ENCODE results near the gene HS3ST4.
"Not testable (repeated sequence)": the region's sequence is repeated elsewhere in the genome, so short reads cannot be mapped to it uniquely, and the experiment has no call there.

Gene HS3ST4

DNA sequence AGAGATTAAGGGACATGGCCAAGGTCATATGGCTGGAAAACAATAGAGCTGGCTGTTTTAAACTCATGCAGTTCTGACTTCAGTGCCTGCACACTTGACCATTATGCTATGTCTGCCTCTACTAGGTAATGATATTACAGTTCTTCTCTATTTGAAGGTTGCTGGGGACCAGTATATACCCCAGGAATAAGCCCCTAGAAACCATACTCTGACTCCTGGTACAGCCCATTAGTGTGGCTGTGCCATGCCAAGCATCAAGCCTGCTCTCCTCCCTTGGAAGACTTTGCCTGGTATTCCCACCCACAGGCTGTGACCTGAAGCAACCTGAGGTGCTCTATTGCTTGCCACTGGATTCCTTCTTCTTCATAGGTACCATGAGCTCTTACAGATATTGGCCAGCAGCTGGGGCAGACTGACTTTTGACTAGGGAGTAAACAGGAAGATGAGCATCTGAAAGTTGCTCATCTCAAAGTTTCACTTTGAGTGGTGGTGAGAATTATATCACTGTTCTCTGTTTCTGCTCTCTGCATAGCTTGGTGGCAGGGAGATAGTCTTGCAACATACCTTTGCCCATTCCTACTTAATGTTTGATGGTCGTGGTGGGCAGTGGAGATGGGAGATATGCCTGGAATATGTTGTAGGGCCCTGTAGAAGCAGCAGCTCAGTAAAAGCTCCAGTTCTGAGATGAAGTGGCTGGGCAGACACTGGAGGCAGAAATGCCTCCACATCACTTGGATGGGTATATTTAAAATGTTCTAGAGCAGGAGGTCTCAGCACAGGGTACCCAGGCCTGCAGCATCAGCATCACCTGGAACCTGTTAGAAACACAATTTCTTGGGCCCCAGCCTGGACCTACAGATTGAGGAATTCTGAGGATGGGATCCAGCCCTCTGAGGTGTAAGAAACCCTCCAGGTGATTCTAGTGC is 274.7 kb downstream of the HS3ST4 start:
- DNase-seq (ENCODE audit: low read depth in 2 of 2, low spot score in 1 of 2), result no peak

DNA sequence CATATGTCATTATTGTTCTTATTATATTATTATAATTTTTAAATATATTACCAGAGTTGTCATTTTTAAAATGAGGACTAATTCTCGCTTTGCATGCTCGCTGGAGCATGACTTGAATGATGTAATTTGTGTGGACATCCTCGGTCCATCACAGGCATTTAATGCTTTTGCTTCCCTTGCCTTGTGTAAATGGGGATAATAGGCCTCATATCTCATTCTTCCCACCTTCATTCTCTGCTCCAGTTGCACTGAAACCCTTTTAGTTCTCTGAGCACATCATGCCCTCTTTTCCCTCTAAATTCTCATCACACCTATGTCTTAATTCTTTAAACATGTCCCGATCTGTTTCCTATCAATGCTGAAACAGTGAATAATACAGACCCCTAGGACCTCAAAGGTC is 285.4 kb downstream of the HS3ST4 start:
- DNase-seq (ENCODE audit: low read depth in 2 of 2, low spot score in 1 of 2), result no peak

DNA sequence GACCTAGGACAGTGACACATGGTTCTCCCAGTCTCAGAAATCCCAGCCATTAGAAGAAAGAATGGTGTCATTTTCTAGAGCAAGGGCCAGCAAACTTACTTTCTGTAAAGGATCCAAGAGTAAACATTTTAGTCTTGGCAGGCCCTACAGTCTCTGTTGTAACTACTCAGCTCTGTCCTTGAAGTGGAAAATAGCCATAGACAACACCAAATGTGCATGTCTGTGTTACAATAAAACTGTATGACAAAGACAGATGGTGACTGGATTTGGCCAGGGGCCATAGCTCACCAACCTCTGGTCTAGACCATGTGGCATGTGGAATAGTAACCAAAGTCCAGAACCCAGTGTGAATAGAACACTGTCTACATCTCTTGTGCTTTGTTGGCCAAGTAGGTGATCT is 286.5 kb downstream of the HS3ST4 start:
- DNase-seq (ENCODE audit: low read depth in 2 of 2, low spot score in 1 of 2), result no peak

DNA sequence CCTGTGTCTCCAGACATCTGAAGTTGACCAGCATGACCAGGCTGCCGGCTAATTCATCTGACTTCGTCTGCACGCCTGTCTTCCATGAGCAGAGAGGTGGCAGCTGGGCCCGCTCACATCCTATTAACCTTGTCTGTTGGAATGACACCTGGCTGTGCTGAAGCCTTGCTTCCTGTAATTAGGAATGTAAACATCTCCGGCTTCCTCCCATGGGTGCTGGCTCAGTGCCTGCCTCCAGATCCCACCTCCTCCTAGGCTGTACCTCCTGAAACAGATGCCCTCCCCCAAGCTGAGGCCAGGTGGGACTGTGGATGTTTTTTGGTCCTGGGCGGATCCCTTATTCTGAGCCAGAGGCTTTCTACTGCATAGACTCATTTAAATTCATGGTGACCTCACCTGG is 296.3 kb downstream of the HS3ST4 start:
- no peak for DNase-seq (ENCODE audit: low read depth in 2 of 2, low spot score in 1 of 2)

DNA sequence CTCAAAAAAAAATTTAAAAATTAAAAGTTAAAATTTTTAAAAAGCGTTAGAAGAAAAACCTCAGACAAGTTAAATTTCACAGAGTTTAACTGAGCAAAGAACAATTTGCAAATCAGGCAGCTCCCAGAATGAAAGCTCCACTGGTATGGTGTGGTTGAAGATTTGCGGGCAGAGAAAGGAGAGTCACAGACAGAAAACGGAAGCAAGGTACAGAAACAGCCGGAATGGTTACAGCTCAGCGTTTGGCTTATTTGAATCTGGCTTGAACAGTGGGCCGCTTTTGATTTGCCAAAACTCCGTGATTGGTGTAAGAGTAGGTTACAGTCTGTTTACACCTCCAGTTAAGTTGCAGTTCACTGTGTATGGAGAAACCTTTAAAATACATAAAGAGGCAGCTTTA is 297.1 kb downstream of the HS3ST4 start:
- DNase-seq (ENCODE audit: low read depth in 2 of 2, low spot score in 1 of 2), result no peak

DNA sequence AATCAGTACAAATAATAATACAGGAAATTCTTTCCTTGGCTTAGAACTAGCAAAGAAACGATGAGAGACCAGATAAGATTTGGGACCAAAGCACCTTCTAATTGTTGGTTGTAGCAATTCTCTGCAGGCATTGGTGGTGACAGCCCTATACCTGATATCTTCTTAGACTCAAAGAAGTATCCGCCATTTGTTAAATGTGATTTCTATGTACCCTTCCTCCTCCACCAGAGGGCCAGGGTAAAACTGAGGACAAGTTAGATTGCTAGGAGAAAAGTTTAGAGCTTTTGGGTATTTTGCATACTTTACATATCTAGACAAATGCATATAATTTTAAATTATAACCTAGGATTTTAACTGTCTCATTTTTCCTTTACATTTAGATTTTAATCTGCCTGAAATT is 304.3 kb downstream of the HS3ST4 start:
- no peak for DNase-seq (ENCODE audit: low read depth in 2 of 2, low spot score in 1 of 2)

DNA sequence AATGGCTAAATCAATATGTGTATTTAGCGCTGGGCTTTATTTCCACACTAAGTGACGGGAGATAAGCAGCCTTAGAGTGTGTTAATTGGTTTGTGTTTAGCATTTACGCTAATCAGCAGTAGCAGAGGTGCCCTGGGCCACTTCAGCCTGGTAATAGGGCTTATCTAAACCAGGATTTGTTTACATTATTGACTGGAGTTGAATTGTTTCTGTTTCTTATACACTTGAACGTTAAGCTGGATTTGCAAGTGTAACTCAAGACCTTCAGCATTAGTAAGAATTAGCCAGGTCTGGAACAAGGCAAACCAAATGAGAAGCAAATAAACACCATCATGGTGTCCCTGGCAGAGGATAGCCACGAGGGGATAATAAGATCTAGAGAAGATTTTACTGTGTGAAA is 313.6 kb downstream of the HS3ST4 start:
- no peak for DNase-seq (ENCODE audit: low read depth in 2 of 2, low spot score in 1 of 2)

DNA sequence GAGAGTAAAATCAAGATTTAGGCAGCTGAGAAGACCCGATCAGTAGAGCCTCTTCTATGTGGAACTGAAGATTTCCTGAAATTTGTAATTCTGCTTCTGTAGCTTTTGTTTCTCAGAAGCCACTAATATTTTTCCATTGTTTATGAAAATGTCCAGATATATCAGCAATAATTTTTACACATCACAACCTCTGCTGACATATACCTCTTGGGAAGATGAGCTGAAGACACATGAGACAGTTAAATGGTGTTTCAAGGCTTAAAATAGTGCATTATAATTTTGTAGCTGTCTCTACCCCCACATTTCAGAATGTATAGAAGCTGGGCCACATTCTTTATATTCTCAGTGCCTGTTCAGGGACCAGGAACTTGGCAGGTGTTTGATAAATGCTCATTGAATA is 320.6 kb downstream of the HS3ST4 start:
- no peak for DNase-seq (ENCODE audit: low read depth in 2 of 2, low spot score in 1 of 2)

DNA sequence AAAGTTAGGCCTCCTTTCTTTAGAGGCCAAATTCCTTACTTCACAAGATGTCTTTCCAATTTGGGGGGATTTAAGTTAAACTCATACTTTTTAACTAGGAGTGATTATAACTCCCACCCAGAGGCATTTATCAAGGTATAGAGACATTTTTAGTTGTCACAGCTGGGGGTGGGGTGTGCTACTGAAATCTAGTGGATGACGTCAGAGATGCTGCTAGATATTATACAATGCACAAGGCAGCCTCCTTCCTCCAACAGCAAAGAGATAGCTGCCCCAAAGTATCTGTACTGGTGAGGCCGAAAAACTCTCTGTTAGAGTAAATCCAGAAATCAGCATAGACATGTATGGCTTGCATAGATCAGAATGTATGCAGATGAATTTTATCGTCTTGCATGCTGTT is 324.0 kb downstream of the HS3ST4 start:
- DNase-seq (ENCODE audit: low read depth in 2 of 2, low spot score in 1 of 2), result no peak

DNA sequence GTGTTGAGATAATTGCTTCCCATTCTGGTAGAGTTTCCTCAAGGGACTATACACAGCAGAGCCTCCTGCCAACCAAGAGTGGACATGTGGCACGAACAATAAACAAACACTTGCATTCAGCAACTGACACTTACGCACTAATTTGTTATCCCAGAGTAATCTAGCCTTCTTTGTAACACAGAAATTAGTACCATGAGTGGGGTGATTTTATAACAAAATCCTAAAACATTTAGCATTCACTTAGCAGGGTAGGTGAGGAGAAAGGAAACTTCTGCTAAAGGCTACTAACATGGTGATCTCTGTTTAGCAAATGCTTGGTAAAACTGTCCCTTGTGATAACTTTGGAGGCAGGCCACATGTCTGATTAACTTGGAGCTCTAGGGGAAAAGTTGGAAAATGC is 325.2 kb downstream of the HS3ST4 start:
- no peak for DNase-seq (ENCODE audit: low read depth in 2 of 2, low spot score in 1 of 2)

DNA sequence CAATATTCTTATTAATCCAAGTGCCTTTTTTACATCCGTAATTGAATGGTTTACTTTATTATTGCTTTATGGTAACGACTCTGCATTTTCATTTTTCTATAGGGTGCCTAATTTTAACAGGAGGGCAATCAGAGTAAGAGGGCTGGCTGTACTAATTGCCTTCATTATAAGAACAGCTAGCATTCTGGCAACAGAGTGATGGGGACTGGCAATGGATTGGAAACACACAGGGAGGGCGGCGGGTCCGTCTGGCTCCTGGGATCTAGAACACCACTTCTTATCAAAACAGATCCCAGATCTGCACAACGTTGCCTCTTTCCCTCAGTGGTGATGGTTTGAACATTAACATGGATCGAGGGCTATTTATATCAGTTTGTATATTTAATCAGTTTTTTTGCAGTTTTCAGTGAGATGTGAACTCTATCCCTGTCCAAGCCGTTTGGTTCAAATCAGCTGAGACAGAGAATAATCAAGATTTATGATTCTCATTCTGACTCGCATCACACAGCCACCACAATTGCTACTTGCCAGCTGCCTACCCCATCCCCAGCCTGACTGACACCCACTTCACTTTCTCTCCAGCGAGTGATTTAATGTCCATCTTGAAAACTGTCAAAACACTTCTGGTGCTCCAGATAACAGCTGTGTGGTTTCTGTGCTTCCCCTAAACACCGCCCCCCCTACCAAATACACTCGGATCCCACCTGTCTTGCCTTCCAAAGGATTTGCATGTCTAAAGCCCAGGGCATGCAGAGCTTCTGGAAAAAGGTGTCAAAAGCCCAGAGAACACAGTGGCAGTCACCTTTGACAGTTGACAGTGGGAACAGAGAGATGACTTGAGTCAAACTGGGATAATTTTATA is 327.9 kb downstream of the HS3ST4 start:
- no peak for DNase-seq (ENCODE audit: low read depth in 2 of 2, low spot score in 1 of 2)

DNA sequence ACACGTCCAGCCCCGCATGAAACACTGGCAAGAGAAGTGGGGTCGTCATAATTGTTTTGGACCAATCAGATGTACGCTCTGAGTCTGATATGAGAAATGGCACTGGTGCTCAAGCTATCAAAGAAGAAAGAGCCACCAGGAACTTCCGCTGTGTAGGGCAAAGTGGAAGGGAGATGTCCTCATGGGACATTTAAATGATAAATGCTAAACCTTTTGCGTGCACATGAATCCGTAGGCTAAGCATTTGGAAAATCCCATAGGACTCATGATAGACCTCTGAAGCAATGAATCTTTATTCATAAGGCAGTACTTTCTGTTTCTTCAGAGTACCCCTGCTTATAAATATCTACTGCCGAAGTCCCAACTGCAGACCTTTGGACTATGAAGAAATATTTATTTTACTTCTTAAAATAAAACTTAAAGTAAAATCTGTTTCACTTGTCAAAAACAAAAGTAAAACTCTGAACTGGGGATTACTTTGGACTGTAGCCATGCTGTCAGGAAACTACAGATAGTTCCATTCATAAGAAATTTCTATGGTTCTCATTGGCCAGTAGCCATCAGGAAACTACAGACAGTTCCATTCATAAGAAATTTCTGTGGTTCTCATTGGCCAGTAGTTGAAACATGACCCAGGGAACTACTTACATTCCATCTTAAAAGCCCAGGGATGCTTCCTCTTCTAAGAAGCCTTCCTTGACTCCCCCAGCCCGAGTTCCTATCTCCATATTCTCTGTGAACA is 335.1 kb downstream of the HS3ST4 start:
- DNase-seq (ENCODE audit: low read depth in 2 of 2, low spot score in 1 of 2), result no peak

DNA sequence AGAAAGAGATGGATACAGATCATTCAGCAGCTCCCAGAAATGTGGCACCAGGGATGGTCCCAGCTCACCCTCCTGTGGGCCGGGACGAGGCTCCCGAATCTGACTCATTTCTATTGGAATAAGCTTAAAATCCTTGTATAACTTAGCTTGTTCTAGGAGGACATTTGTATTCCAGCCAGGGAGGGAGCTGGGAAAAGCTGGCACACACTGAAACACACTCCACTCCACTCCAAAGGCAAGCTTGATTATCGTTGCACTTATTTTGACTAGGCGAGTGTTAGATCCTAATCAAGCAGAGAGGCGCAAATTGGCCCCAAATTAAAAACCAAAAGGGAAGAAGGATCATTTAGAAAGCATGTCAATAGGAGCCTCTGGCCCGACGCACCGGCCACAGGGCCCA is 339.5 kb downstream of the HS3ST4 start:
- no peak for DNase-seq (ENCODE audit: low read depth in 2 of 2, low spot score in 1 of 2)

DNA sequence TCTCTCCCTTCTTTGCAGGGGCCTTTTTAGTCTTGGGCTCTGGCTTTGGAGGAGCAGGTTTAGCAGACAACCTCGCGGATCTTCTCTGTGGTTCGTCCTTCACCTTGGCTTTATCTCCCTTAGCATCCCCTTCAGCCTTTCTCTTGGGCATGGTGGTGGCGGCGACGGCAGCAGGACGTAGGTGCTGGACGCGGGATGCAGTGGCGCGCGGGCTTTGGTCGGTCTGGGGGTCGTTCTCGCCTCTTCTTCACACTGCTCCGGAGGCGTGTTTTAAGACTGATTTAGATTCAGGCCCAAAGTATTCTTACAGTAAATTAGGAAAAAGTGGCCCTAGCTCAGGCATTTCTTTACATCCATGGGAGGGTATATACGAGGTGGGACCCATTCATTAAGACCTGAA is 340.9 kb downstream of the HS3ST4 start:
- not testable (repeated sequence) for DNase-seq (ENCODE audit: low read depth in 2 of 2, low spot score in 1 of 2)

DNA sequence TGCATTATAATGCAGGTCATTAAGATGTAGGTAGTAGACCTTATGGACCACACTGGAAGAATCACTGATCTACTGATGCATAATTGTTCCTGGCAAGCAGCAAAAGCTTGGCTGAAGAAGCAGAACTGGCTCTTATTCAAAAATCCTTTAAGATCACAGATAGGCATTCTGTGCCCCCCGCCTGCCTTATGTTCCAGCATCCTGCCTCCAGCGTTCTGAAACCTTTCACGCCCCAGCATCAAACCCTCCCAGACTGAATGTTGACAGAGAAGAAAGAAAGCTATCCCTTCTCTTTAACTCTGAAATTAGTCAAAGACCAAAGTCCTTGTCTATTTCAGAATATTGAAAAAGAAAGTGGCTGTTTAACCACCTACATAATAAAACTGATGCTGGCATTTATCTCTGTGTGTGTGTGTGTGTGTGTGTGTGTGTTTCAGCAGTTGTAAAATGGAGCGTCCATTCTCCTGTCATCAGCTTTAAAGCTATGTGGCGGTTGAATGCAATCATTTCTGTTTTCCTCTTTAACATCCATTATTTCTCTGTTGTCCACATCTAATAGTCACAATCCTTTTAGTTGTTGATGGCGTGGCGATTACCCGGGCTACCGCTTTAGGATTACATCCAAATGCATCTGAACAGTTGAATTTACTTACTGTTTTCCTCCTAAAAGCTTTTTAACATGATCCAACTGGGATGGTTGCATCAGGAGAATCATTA is 350.4 kb downstream of the HS3ST4 start:
- no peak for DNase-seq (ENCODE audit: low read depth in 2 of 2, low spot score in 1 of 2)

DNA sequence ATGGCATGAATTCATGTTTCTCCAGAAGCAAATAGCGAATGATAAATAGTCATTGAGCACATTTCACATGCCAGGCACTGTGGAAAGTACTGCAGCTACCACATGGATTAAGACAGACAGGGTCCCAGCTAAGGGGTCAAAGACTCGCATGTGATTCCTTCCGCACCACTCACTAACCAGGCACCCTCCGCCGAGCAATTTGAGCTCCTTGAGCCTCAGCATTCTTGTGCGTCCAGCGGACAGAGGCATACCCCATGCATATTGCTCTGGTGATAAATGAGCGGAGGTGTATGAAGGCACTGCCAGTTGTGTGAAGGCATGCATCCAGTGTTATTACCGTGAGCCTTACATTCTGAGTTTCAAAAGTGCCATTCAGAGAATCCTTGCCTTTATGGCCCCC is 358.7 kb downstream of the HS3ST4 start:
- no peak for DNase-seq (ENCODE audit: low read depth in 2 of 2, low spot score in 1 of 2)

DNA sequence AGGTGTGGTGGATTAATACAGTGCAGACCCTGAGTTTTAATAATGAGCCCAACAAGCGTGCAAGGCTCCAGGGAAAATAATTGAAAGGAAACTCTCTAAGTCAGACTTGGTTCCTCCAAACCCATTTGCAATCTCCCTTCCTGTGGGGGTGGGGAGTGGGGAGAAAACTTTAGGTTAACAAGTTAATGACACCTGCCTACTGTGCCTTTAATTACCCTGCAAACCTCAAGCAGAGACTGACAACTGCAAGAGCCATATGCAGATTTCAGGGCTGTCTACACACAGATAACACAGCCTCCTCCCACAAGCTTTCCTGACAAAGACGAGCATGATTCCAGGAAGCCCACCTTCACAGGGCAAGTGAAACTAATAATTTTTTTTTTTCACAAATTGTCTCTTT is 359.3 kb downstream of the HS3ST4 start:
- DNase-seq (ENCODE audit: low read depth in 2 of 2, low spot score in 1 of 2), result no peak

DNA sequence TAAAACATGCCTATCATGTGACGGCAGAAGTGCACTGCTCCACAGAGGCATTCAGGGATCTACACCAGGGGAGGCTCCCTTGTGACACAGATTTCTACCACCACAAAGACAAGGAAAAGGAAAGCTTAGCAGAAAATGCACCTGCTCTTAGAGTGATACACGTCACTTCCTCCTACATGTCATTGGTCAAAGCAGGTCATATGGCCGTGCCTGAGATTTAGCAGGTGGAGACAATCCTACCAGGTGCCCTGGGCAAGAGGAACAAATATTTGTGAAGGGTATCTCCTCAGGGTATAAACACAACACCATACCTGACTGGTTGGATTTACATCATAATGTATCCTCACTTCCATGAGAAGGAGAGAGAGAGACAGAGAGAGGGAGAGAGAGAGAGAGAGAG is 362.1 kb downstream of the HS3ST4 start:
- DNase-seq (ENCODE audit: low read depth in 2 of 2, low spot score in 1 of 2), result no peak

DNA sequence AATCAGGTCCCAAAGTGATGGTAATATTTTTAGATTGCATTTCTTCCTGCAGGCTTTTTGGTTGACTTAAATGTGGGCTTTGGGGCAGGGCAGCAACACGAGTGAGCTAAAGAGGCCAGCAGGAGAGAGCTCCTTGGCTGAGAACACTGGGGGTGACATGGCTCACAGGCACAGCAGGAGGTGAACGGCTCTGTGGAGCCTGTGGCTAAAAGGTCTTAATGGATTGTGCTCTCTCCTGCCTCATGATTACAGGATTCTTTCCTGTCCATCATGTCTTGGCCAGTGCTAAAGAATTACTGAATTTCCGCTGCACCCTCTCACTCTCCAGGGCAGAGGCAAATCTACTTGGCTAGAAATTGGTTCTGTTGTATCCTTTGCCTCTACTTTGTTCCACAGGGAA is 366.6 kb downstream of the HS3ST4 start:
- no peak for DNase-seq (ENCODE audit: low read depth in 2 of 2, low spot score in 1 of 2)

DNA sequence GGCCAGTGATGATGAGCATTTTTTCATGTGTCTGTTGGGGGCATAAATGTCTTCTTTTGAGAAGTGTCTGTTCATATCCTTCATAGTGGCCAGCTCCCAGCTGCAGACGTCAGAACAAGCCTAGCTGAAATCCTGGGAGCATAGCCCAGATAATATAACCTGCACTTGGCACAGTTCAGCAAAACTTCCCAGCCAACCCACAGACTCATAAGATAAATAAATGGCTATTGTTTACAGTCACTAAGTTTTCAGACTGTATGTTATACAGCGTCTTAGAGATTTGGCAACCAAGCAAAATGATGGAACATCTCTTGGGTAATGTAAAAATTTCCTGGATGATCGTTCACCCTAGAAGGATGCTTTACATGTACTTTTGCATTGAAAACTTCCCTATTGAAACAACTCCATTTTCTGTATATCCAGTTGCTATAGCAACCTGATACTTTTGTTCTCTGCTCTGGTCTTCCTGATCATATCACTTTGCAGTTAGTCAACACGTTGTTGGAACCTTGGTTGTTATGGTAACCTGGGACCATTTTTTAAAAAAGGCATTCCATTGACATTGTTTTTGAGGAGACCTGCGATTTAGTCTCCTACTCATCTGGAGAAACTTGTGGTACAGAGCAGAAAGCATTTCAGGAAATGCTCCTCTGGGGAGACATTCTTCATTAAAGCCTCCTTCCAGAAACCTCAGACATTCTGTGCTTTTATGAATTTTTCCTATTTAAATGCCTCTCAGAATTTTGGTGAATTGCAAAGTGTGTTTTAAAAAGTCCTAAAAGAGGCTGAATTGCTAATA is 378.7 kb downstream of the HS3ST4 start:
- DNase-seq (ENCODE audit: low read depth in 2 of 2, low spot score in 1 of 2), result no peak

All from stimulated activated CD8-positive, alpha-beta memory T cell treated with anti-CD3 and anti-CD28 coated beads, Interleukin-4, amount 100 ng/mL, for 4 hours (primary cell).